Measurements from ENCODE around the gene NPLOC4. TPM values are rescaled to one million over a fixed set of nuclear protein-coding genes. Genes with fewer than 3 reads are reported as not detected.
A peak's percentile ranks its signal among the peaks of the same experiment; 100 is the strongest.

Gene NPLOC4
- total and polyA plus RNA-seq, 4 donors, result 30.1 to 98.0 (median 51.3) TPM

GRCh38 chr17:81568416-81568815 lies 68.5 kb downstream of the NPLOC4 start:
- no peak for ATAC-seq (ENCODE audit: insufficient read depth, low FRiP score)
- Histone ChIP-seq H3K9ac (ENCODE audit: insufficient read depth in 1 of 2, low read length in 2 of 2) (no peak overlapping the region), H3K27ac (ENCODE audit: low read depth in 1 of 2, low read length in 1 of 2) (no peak overlapping the region), H3K9me3 (ENCODE audit: control insufficient read depth in 4 of 4, insufficient read depth in 3 of 4, low read length in 3 of 4) (no peaks in the 10 kb centered on the region), H3K36me3 (ENCODE audit: control insufficient read depth in 4 of 4, insufficient read depth in 4 of 4, low read length in 4 of 4) (peaks cover 19 to 60% (median 55%) of the 10 kb centered on the region in 4 donors), H3K4me1 (ENCODE audit: control insufficient read depth in 5 of 5, insufficient read depth in 5 of 5, low read length in 5 of 5) (peaks cover 8 to 25% (median 18%) of the 10 kb centered on the region in 5 donors), H3K27me3 (ENCODE audit: control insufficient read depth in 3 of 3, insufficient read depth in 3 of 3, low read length in 2 of 3) (no peaks in the 10 kb centered on the region), H3K4me3 (no peak overlapping the region)
- 92 to 95% methylated on average over 10 of the region's 10 CpGs for WGBS, 2 donors
- TF ChIP-seq CTCF (IDR thresholded peaks at IDR 0.05; ENCODE audit: control extremely low read depth, extremely low read depth), result no peak
- DNase-seq, result no peak

- H3K4me3 ChIP-seq, result no peak overlapping the region
- no peak for DNase-seq
- H3K9ac ChIP-seq (ENCODE audit: insufficient read depth in 1 of 2, low read length in 2 of 2), result peak overlapping the region in 1 of 2 donors; percentile 60
- H3K4me1 ChIP-seq (ENCODE audit: control insufficient read depth in 5 of 5, insufficient read depth in 5 of 5, low read length in 5 of 5), result peaks cover 8 to 25% (median 18%) of the 10 kb centered on the region in 5 donors
- ATAC-seq (ENCODE audit: insufficient read depth, low FRiP score), result no peak
- no peaks in the 10 kb centered on the region for H3K9me3 ChIP-seq (ENCODE audit: control insufficient read depth in 4 of 4, insufficient read depth in 3 of 4, low read length in 3 of 4)
- H3K27ac ChIP-seq (ENCODE audit: low read depth in 1 of 2, low read length in 1 of 2), result peak overlapping the region; percentile 63 to 87
- peaks cover 19 to 62% (median 57%) of the 10 kb centered on the region in 4 donors for H3K36me3 ChIP-seq (ENCODE audit: control insufficient read depth in 4 of 4, insufficient read depth in 4 of 4, low read length in 4 of 4)
- 49 to 57% methylated on average over 4 of the region's 4 CpGs for WGBS, 2 donors
- no peaks in the 10 kb centered on the region for H3K27me3 ChIP-seq (ENCODE audit: control insufficient read depth in 3 of 3, insufficient read depth in 3 of 3, low read length in 2 of 3)
- TF ChIP-seq CTCF (IDR thresholded peaks at IDR 0.05; ENCODE audit: control extremely low read depth, extremely low read depth), result no peak
Measured at GRCh38 chr17:81567191-81567590, 69.7 kb downstream of the NPLOC4 start.

GRCh38 chr17:81566461-81567126 lies 70.3 kb downstream of the NPLOC4 start:
- no peak for TF ChIP-seq CTCF (IDR thresholded peaks at IDR 0.05; ENCODE audit: control extremely low read depth, extremely low read depth)
- Histone ChIP-seq H3K27ac (ENCODE audit: low read depth in 1 of 2, low read length in 1 of 2) (peak overlapping the region; percentile 63 to 89), H3K9ac (ENCODE audit: insufficient read depth in 1 of 2, low read length in 2 of 2) (peak overlapping the region; percentile 16 to 62), H3K4me3 (no peak overlapping the region), H3K4me1 (ENCODE audit: control insufficient read depth in 5 of 5, insufficient read depth in 5 of 5, low read length in 5 of 5) (peaks cover 8 to 25% (median 18%) of the 10 kb centered on the region in 5 donors), H3K9me3 (ENCODE audit: control insufficient read depth in 4 of 4, insufficient read depth in 3 of 4, low read length in 3 of 4) (no peaks in the 10 kb centered on the region), H3K36me3 (ENCODE audit: control insufficient read depth in 4 of 4, insufficient read depth in 4 of 4, low read length in 4 of 4) (peaks cover 19 to 60% (median 54%) of the 10 kb centered on the region in 4 donors), H3K27me3 (ENCODE audit: control insufficient read depth in 3 of 3, insufficient read depth in 3 of 3, low read length in 2 of 3) (no peaks in the 10 kb centered on the region)
- DNase-seq (peak; percentile 83 to 92 (median 92)), ATAC-seq (ENCODE audit: insufficient read depth, low FRiP score) (peak; percentile 87)
- WGBS, 2 donors, result 7 to 9% methylated on average over 8 of the region's 8 CpGs

Measured in lung (tissue), 12 donors.